ENCODE results near the gene TRPV3. TPM values are rescaled to one million over a fixed set of nuclear protein-coding genes. Genes with fewer than 3 reads are reported as not detected.

The TRPV3 gene
- total RNA-seq, 1 experiment from 2014 or later: 0.31 TPM

GRCh38 chr17:3485481-3486068, 72.0 kb downstream of the TRPV3 start:
- no peaks in the 10 kb centered on the region for H3K36me3 ChIP-seq (ENCODE audit: control insufficient read depth, insufficient read depth, low read length)
- no peak overlapping the region for H3K27ac ChIP-seq (ENCODE audit: low read length)
- intact Hi-C loops (cut with micrococcal nuclease; ENCODE audit: unreplicated experiment): no loop called here
- no peaks in the 10 kb centered on the region for H3K9me3 ChIP-seq (ENCODE audit: control insufficient read depth, insufficient read depth, low read depth, low read length)
- DNase-seq (ENCODE audit: low read depth, low spot score) (no peak), ATAC-seq (no peak)
- in situ Hi-C loops (cut with HindIII; ENCODE audit: low pct_unique_long_range_greater_than_20kb, low sequenced_read_pairs): no loop called here
- no peaks in the 10 kb centered on the region for H3K4me1 ChIP-seq (ENCODE audit: control insufficient read depth, insufficient read depth, low read length)
- no TSS peak for BruUV-seq (replicated peaks)
- TF ChIP-seq POLR2AphosphoS5 (IDR thresholded peaks at IDR 0.05; ENCODE audit: low read depth, low read length) (no peak), REST (IDR thresholded peaks at IDR 0.05; ENCODE audit: insufficient read depth in 1 of 2, low read depth in 2 of 2, low read length in 1 of 2) (no peak), TCF7L2 (IDR thresholded peaks at IDR 0.05; ENCODE audit: low read depth, low read length) (no peak), CTCF (IDR thresholded peaks at IDR 0.05) (no peak), SIN3A (IDR thresholded peaks at IDR 0.05; ENCODE audit: borderline replicate concordance, insufficient read depth, low read depth, low read length) (no peak)
- peaks cover 2% of the 10 kb centered on the region for H3K27me3 ChIP-seq (ENCODE audit: control insufficient read depth, insufficient read depth, low read length)
- ChIA-PET POLR2A (no interaction called here), CTCF (no interaction called here)
- H3K4me3 ChIP-seq (ENCODE audit: low read depth in 2 of 2, low read length in 2 of 2): no peak overlapping the region

- no peak for ATAC-seq
- no peak for TF ChIP-seq REST (IDR thresholded peaks at IDR 0.05; ENCODE audit: insufficient read depth in 1 of 2, low read depth in 2 of 2, low read length in 1 of 2)
- TF ChIP-seq POLR2AphosphoS5 (IDR thresholded peaks at IDR 0.05; ENCODE audit: low read depth, low read length): no peak
- no peak for TF ChIP-seq TCF7L2 (IDR thresholded peaks at IDR 0.05; ENCODE audit: low read depth, low read length)
- TF ChIP-seq CTCF (IDR thresholded peaks at IDR 0.05): no peak
- no peak for TF ChIP-seq SIN3A (IDR thresholded peaks at IDR 0.05; ENCODE audit: borderline replicate concordance, insufficient read depth, low read depth, low read length)
- Histone ChIP-seq H3K9me3 (ENCODE audit: control insufficient read depth, insufficient read depth, low read depth, low read length) (no peaks in the 10 kb centered on the region), H3K4me3 (ENCODE audit: low read depth in 2 of 2, low read length in 2 of 2) (no peak overlapping the region), H3K36me3 (ENCODE audit: control insufficient read depth, insufficient read depth, low read length) (no peaks in the 10 kb centered on the region), H3K27me3 (ENCODE audit: control insufficient read depth, insufficient read depth, low read length) (peaks cover 2% of the 10 kb centered on the region), H3K27ac (ENCODE audit: low read length) (no peak overlapping the region), H3K4me1 (ENCODE audit: control insufficient read depth, insufficient read depth, low read length) (no peaks in the 10 kb centered on the region)
- no peak for DNase-seq (ENCODE audit: low read depth, low spot score)
- BruUV-seq (replicated peaks): no TSS peak
- in situ Hi-C loops (cut with HindIII; ENCODE audit: low pct_unique_long_range_greater_than_20kb, low sequenced_read_pairs): no loop called here
- intact Hi-C loops (cut with micrococcal nuclease; ENCODE audit: unreplicated experiment): no loop called here
- POLR2A ChIA-PET: no interaction called here
- CTCF ChIA-PET: no interaction called here
Measured at GRCh38 chr17:3482852-3483251, 74.8 kb downstream of the TRPV3 start.

All from Panc1 (cell line).